ENCODE data around the gene UTP18.

DNA sequence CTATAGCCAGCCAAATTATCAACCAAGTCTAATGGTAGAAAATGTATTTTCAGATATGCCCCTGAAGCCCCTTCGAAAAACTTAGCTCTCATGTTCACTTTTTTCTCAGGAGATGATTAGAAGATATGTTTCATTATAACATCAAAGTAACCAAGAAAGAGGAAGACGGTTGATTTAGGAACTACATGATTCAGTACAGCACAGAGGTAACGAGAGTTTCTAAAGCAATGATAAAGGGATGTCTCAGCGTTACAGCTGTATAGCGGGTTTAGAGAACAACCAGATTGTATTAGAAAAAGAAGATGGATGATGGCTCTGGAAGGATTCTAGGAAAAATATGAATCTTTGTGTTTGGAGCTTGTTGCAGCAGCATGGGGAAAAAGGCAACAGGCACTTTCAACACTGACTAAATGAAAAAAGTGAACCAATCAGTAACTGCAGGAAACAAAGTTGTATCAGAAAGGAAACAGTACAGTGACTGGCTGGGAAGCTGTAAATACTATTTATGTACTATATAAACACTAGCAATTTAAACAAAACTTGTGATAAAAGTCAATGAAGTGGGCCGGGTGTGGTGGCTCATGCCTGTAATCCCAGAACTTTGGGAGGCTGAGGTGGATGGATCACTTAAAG lies 22.0 kb upstream of the UTP18 start:
- TF ChIP-seq, protein P1, sequence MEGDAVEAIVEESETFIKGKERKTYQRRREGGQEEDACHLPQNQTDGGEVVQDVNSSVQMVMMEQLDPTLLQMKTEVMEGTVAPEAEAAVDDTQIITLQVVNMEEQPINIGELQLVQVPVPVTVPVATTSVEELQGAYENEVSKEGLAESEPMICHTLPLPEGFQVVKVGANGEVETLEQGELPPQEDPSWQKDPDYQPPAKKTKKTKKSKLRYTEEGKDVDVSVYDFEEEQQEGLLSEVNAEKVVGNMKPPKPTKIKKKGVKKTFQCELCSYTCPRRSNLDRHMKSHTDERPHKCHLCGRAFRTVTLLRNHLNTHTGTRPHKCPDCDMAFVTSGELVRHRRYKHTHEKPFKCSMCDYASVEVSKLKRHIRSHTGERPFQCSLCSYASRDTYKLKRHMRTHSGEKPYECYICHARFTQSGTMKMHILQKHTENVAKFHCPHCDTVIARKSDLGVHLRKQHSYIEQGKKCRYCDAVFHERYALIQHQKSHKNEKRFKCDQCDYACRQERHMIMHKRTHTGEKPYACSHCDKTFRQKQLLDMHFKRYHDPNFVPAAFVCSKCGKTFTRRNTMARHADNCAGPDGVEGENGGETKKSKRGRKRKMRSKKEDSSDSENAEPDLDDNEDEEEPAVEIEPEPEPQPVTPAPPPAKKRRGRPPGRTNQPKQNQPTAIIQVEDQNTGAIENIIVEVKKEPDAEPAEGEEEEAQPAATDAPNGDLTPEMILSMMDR (IDR thresholded peaks at IDR 0.05; ENCODE audit: low read depth, low read length, missing input control) = no peak
- TF ChIP-seq JUND (IDR thresholded peaks at IDR 0.05) = no peak
- TF ChIP-seq, protein P2, sequence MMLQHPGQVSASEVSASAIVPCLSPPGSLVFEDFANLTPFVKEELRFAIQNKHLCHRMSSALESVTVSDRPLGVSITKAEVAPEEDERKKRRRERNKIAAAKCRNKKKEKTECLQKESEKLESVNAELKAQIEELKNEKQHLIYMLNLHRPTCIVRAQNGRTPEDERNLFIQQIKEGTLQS (IDR thresholded peaks at IDR 0.05) = no peak
- no peak for TF ChIP-seq HNF4G (IDR thresholded peaks at IDR 0.05)
- no peak for TF ChIP-seq TAF1 (conservative IDR thresholded peaks at IDR 0.05)
- no peak for TF ChIP-seq SP1 (IDR thresholded peaks at IDR 0.05)
- TF ChIP-seq, protein P3, sequence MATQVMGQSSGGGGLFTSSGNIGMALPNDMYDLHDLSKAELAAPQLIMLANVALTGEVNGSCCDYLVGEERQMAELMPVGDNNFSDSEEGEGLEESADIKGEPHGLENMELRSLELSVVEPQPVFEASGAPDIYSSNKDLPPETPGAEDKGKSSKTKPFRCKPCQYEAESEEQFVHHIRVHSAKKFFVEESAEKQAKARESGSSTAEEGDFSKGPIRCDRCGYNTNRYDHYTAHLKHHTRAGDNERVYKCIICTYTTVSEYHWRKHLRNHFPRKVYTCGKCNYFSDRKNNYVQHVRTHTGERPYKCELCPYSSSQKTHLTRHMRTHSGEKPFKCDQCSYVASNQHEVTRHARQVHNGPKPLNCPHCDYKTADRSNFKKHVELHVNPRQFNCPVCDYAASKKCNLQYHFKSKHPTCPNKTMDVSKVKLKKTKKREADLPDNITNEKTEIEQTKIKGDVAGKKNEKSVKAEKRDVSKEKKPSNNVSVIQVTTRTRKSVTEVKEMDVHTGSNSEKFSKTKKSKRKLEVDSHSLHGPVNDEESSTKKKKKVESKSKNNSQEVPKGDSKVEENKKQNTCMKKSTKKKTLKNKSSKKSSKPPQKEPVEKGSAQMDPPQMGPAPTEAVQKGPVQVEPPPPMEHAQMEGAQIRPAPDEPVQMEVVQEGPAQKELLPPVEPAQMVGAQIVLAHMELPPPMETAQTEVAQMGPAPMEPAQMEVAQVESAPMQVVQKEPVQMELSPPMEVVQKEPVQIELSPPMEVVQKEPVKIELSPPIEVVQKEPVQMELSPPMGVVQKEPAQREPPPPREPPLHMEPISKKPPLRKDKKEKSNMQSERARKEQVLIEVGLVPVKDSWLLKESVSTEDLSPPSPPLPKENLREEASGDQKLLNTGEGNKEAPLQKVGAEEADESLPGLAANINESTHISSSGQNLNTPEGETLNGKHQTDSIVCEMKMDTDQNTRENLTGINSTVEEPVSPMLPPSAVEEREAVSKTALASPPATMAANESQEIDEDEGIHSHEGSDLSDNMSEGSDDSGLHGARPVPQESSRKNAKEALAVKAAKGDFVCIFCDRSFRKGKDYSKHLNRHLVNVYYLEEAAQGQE (IDR thresholded peaks at IDR 0.05) = no peak
- TF ChIP-seq YY1 (IDR thresholded peaks at IDR 0.05) = no peak
